Measurements from ENCODE around the gene KCNK15.

- TF ChIP-seq CTCF (conservative IDR thresholded peaks at IDR 0.05; ENCODE audit: low read length), result no peak
- no peak for TF ChIP-seq EZH2phosphoT487 (IDR thresholded peaks at IDR 0.05; ENCODE audit: borderline replicate concordance)
These were observed 19.4 kb downstream of the KCNK15 start for GRCh38 chr20:44765091-44765490.
